Smooth muscle cell (in vitro differentiated cells): ENCODE measurements around the gene MYOG. TPM values are rescaled to one million over a fixed set of nuclear protein-coding genes. Genes with fewer than 3 reads are reported as not detected.

Experiments
- DNase-seq: peaks from one replicate; lab custom pipeline; 2025; ENCODE audit not compliant: unreplicated experiment; lab: John Stamatoyannopoulos, UW
- H2AFZ ChIP-seq: fragments of 200-600 bp; sonication (generic); 2 replicates; pipeline ENCODE4 v1.6.0; 2016; ENCODE audit warnings: antibody characterized with exemption, low read depth, mild to moderate bottlenecking
- H3F3A ChIP-seq: fragments of 200-600 bp; sonication (generic); 2 replicates; pipeline ENCODE4 v1.6.0; 2017; ENCODE audit warnings: antibody characterized with exemption, low read depth
- H3K27ac ChIP-seq: fragments of 200-600 bp; sonication (generic); 2 replicates; pipeline ENCODE4 v1.5.1; 2016; ENCODE audit warnings: low read depth, mild to moderate bottlenecking
- H3K27me3 ChIP-seq: fragments of 200-600 bp; sonication (generic); 2 replicates; pipeline ENCODE4 v1.6.1; 2016; ENCODE audit warnings: low read depth, mild to moderate bottlenecking
- H3K36me3 ChIP-seq: fragments of 200-600 bp; sonication (generic); 2 replicates; pipeline ENCODE4 v1.5.1; 2016; ENCODE audit warnings: low read depth
- H3K4me1 ChIP-seq: fragments of 200-600 bp; sonication (generic); 2 replicates; pipeline ENCODE4 v1.5.1; 2016; ENCODE audit warnings: low read depth
- H3K4me2 ChIP-seq: fragments of 200-600 bp; sonication (generic); 2 replicates; pipeline ENCODE4 v1.6.0; 2016; ENCODE audit warnings: mild to moderate bottlenecking
- H3K4me3 ChIP-seq: fragments of 200-600 bp; sonication (generic); 2 replicates; pipeline ENCODE4 v1.5.1; 2016; ENCODE audit warnings: mild to moderate bottlenecking
- H3K79me2 ChIP-seq: fragments of 200-600 bp; sonication (generic); 2 replicates; pipeline ENCODE4 v1.6.0; 2016; ENCODE audit warnings: low read depth, mild to moderate bottlenecking
- H3K9ac ChIP-seq: fragments of 200-600 bp; sonication (generic); 2 replicates; pipeline ENCODE4 v1.6.0; 2016; ENCODE audit warnings: low read depth
- H3K9me3 ChIP-seq: fragments of 200-600 bp; sonication (generic); replicated peaks from 2 replicates; pipeline ENCODE4 v1.5.1; 2016; ENCODE audit warnings: low read depth
- H4K20me1 ChIP-seq: fragments of 200-600 bp; sonication (generic); 2 replicates; pipeline ENCODE4 v1.6.0; 2016; ENCODE audit warnings: low read depth
- WGBS: methylation state at CpG from one replicate; pipeline ENCODE4 v1.1.7; 2016; ENCODE audit warnings: low lambda C conversion rate; 5-methylcytosine and 5-hydroxymethylcytosine counted together
- polyA plus RNA-seq: library from polyadenylated mRNA; unstranded; fragments of >200 nt; fragmentation: Nextera tagmentation; extraction: Ambion mirVana; gene quantifications from 2 replicates; pipeline ENCODE4 v1.2.1, GENCODE V29; 2016
- total RNA-seq: library from RNA; depleted of rRNA; stranded (reverse); fragments of >200 nt; gene quantifications from 2 replicates; pipeline ENCODE4 v1.2.3, GENCODE V29; 2014
- TF ChIP-seq, protein P1 (sequence below): fragments of 200-600 bp; sonication (generic); IDR thresholded peaks from 2 replicates; pipeline ENCODE4 v1.5.1; 2017; ENCODE audit warnings: borderline replicate concordance, mild to moderate bottlenecking, antibody characterized with exemption; ENCODE audit not compliant: insufficient read depth, poor library complexity, severe bottlenecking

The MYOG gene
- total and polyA plus RNA-seq, 2 experiments from 2014 or later = not detected

GRCh38 chr1:203074610-203075009 lies 11.2 kb downstream of the MYOG start:
- H3K4me1 ChIP-seq = no peaks in the 10 kb centered on the region
- H3K4me2 ChIP-seq = no peak overlapping the region
- no peaks in the 10 kb centered on the region for H3F3A ChIP-seq
- no peak overlapping the region for H3K9ac ChIP-seq
- peaks cover 40% of the 10 kb centered on the region for H3K27me3 ChIP-seq
- H3K9me3 ChIP-seq = no peaks in the 10 kb centered on the region
- H2AFZ ChIP-seq = no peak overlapping the region
- H3K27ac ChIP-seq = no peak overlapping the region
- H3K4me3 ChIP-seq = no peak overlapping the region
- no peaks in the 10 kb centered on the region for H3K79me2 ChIP-seq
- DNase-seq = no peak
- H3K36me3 ChIP-seq = no peaks in the 10 kb centered on the region
- TF ChIP-seq, protein P1, sequence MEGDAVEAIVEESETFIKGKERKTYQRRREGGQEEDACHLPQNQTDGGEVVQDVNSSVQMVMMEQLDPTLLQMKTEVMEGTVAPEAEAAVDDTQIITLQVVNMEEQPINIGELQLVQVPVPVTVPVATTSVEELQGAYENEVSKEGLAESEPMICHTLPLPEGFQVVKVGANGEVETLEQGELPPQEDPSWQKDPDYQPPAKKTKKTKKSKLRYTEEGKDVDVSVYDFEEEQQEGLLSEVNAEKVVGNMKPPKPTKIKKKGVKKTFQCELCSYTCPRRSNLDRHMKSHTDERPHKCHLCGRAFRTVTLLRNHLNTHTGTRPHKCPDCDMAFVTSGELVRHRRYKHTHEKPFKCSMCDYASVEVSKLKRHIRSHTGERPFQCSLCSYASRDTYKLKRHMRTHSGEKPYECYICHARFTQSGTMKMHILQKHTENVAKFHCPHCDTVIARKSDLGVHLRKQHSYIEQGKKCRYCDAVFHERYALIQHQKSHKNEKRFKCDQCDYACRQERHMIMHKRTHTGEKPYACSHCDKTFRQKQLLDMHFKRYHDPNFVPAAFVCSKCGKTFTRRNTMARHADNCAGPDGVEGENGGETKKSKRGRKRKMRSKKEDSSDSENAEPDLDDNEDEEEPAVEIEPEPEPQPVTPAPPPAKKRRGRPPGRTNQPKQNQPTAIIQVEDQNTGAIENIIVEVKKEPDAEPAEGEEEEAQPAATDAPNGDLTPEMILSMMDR = no peak
- peaks cover 18% of the 10 kb centered on the region for H4K20me1 ChIP-seq

GRCh38 chr1:203073469-203073868 lies 12.3 kb downstream of the MYOG start:
- Histone ChIP-seq H3K4me3 (no peak overlapping the region), H3K4me1 (no peaks in the 10 kb centered on the region), H3K36me3 (no peaks in the 10 kb centered on the region), H4K20me1 (peaks cover 18% of the 10 kb centered on the region), H3K27me3 (peaks cover 40% of the 10 kb centered on the region), H2AFZ (no peak overlapping the region), H3F3A (no peaks in the 10 kb centered on the region), H3K79me2 (no peaks in the 10 kb centered on the region), H3K4me2 (no peak overlapping the region), H3K27ac (no peak overlapping the region), H3K9ac (no peak overlapping the region), H3K9me3 (no peaks in the 10 kb centered on the region)
- TF ChIP-seq, protein P1 = no peak
- no peak for DNase-seq
- 91% methylated on average over 2 of the region's 2 CpGs for WGBS

DNA sequence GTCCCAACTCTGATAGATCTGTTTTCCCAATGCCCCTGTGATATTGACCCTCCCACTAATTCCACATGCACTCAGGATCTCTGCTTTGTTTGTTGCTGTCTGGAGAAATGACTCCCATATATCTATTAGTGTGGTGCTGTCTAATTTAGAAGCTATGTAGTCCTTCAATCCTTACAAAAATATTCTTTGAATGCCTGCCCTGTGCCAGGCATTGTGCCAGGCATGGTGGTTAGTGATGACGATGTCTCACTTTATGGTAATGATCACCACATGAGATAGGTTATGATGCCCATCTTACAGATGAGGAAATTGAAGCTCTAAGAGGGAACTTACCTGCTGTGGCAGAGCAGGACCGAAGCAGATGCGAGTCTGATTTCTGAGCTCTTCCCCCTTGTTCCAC lies 12.9 kb downstream of the MYOG start:
- H3K27me3 ChIP-seq = peaks cover 40% of the 10 kb centered on the region
- 97% methylated on average over 3 of the region's 3 CpGs for WGBS

More for the DNA sequence above, 12.9 kb downstream of the MYOG start:
- H3K4me2 ChIP-seq = no peak overlapping the region
- TF ChIP-seq, protein P1 = no peak
- H2AFZ ChIP-seq = no peak overlapping the region
- H3K4me1 ChIP-seq = no peaks in the 10 kb centered on the region
- no peaks in the 10 kb centered on the region for H3F3A ChIP-seq
- no peak for DNase-seq
- no peak overlapping the region for H3K4me3 ChIP-seq
- H3K36me3 ChIP-seq = no peaks in the 10 kb centered on the region
- peaks cover 18% of the 10 kb centered on the region for H4K20me1 ChIP-seq
- no peak overlapping the region for H3K27ac ChIP-seq
- no peak overlapping the region for H3K9ac ChIP-seq
- H3K79me2 ChIP-seq = no peaks in the 10 kb centered on the region
- no peaks in the 10 kb centered on the region for H3K9me3 ChIP-seq
